ENCODE results near the gene HHAT.

GRCh38 chr1:210302501-210302900 lies 26.2 kb upstream of the HHAT start:
- TF ChIP-seq, protein P1, sequence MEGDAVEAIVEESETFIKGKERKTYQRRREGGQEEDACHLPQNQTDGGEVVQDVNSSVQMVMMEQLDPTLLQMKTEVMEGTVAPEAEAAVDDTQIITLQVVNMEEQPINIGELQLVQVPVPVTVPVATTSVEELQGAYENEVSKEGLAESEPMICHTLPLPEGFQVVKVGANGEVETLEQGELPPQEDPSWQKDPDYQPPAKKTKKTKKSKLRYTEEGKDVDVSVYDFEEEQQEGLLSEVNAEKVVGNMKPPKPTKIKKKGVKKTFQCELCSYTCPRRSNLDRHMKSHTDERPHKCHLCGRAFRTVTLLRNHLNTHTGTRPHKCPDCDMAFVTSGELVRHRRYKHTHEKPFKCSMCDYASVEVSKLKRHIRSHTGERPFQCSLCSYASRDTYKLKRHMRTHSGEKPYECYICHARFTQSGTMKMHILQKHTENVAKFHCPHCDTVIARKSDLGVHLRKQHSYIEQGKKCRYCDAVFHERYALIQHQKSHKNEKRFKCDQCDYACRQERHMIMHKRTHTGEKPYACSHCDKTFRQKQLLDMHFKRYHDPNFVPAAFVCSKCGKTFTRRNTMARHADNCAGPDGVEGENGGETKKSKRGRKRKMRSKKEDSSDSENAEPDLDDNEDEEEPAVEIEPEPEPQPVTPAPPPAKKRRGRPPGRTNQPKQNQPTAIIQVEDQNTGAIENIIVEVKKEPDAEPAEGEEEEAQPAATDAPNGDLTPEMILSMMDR (IDR thresholded peaks at IDR 0.05; ENCODE audit: poor library complexity, severe bottlenecking): no peak
- no peak for TF ChIP-seq SMC3 (conservative IDR thresholded peaks at IDR 0.05; ENCODE audit: poor library complexity)
